ENCODE data around the gene TMEM222. TPM values are rescaled to one million over a fixed set of nuclear protein-coding genes. Genes with fewer than 3 reads are reported as not detected.
A peak's percentile ranks its signal among the peaks of the same experiment; 100 is the strongest.

TMEM222 gene
- total RNA-seq, 1 experiment from 2014 or later = 28.7 TPM

DNA sequence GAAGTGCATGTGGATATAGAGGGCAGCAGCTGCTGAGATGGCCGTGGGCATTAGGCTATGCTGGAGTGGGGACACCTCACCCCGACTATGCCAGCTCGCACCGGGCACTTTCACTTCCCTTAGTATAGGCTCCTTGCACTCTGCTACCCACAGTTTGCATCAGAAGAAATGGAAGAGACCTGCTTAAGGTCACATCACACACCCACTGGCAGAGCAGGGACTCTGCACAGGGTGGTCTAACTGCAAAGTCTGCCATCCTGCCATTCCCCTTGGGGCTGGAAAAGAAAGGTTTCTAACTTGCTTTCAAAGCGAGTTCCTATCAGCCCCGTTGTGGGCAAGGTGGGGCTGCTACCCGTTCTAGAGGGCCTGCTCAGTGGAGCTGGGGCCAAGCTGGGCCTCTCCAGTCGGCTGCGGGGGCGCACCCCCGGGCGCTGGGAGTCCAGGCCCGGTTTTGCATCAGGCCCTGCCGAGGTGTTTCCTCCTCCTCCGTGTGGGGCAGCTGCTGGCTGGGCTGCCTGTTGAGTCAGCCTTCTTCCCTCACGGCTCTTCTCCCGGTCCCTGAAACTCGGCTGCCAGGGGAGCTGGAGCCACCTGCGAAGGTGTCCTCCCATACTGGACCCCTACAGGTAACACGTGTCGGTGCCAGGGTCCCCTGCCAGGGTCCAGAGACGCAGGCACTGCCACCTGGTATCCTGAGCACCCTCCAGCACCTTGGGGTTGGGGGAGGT lies 19.7 kb downstream of the TMEM222 start, which contains the start of gene SYTL1:
Gene SYTL1, plus strand, starts transcription at position 498 of the 728 bp plus-strand sequence. CDS start 3,313 bp downstream, outside the sequence.
- Mint-ChIP-seq H3K27me3 (ENCODE audit: low read depth) (peaks cover 2% of the 10 kb centered on the region; the same call in 1 of the 2 replicates), H3K9me3 (no peaks in the 10 kb centered on the region), H3K4me3 (peak within 1 kb of the TSS; percentile 67), H3K36me3 (peaks cover 7% of the 10 kb centered on the region; the same call in 1 of the 2 replicates), H3K27ac (peak within 1 kb of the TSS; percentile 38), H3K4me1 (peaks cover 39% of the 10 kb centered on the region)
- ATAC-seq (peak; percentile 80), DNase-seq (ENCODE audit: low spot score) (peak; percentile 72)
- ChIA-PET CTCF (interaction anchor here (0.7 to 4.5 kb wide), 14 partner anchors 9 to 1170 kb away, joined by 3 to 36 read pairs (median 6); partner anchors contain the start of gene MAP3K6), POLR2A (interaction anchor here (0.6 to 2.0 kb wide), 6 partner anchors 8 to 83 kb away, joined by 4 to 12 read pairs (median 6); no protein-coding TSS in a partner anchor)
- TF ChIP-seq JUN (CRISPR knock-in tag; IDR thresholded peaks at IDR 0.05) (no peak), NFATC4 (CRISPR knock-in tag; IDR thresholded peaks at IDR 0.05) (no peak), FOXP1 (CRISPR knock-in tag; IDR thresholded peaks at IDR 0.05; ENCODE audit: borderline replicate concordance) (peak; percentile 31; the same call in 1 of the 2 replicates), TP53 (CRISPR knock-in tag; IDR thresholded peaks at IDR 0.05) (no peak), ATF1 (CRISPR knock-in tag; IDR thresholded peaks at IDR 0.05) (0 out of 2 replicates have a peak, but pooled peaks have one; percentile 31), CREM (CRISPR knock-in tag; IDR thresholded peaks at IDR 0.05) (0 out of 2 replicates have a peak, but pooled peaks have one; percentile 38), KAT7 (CRISPR knock-in tag; IDR thresholded peaks at IDR 0.05; ENCODE audit: borderline replicate concordance) (0 out of 2 replicates have a peak, but pooled peaks have one; percentile 47), GABPB1 (CRISPR knock-in tag; IDR thresholded peaks at IDR 0.05) (peak; percentile 79), NFE2L1 (CRISPR knock-in tag; IDR thresholded peaks at IDR 0.05) (no peak)
- TF ChIP-seq, protein P1, sequence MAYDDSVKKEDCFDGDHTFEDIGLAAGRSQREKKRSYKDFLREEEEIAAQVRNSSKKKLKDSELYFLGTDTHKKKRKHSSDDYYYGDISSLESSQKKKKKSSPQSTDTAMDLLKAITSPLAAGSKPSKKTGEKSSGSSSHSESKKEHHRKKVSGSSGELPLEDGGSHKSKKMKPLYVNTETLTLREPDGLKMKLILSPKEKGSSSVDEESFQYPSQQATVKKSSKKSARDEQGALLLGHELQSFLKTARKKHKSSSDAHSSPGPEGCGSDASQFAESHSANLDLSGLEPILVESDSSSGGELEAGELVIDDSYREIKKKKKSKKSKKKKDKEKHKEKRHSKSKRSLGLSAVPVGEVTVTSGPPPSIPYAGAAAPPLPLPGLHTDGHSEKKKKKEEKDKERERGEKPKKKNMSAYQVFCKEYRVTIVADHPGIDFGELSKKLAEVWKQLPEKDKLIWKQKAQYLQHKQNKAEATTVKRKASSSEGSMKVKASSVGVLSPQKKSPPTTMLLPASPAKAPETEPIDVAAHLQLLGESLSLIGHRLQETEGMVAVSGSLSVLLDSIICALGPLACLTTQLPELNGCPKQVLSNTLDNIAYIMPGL (CRISPR knock-in tag; IDR thresholded peaks at IDR 0.05) = no peak
- TF ChIP-seq, protein P2, sequence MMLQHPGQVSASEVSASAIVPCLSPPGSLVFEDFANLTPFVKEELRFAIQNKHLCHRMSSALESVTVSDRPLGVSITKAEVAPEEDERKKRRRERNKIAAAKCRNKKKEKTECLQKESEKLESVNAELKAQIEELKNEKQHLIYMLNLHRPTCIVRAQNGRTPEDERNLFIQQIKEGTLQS (CRISPR knock-in tag; conservative IDR thresholded peaks at IDR 0.05) = no peak
- TF ChIP-seq, protein P3, sequence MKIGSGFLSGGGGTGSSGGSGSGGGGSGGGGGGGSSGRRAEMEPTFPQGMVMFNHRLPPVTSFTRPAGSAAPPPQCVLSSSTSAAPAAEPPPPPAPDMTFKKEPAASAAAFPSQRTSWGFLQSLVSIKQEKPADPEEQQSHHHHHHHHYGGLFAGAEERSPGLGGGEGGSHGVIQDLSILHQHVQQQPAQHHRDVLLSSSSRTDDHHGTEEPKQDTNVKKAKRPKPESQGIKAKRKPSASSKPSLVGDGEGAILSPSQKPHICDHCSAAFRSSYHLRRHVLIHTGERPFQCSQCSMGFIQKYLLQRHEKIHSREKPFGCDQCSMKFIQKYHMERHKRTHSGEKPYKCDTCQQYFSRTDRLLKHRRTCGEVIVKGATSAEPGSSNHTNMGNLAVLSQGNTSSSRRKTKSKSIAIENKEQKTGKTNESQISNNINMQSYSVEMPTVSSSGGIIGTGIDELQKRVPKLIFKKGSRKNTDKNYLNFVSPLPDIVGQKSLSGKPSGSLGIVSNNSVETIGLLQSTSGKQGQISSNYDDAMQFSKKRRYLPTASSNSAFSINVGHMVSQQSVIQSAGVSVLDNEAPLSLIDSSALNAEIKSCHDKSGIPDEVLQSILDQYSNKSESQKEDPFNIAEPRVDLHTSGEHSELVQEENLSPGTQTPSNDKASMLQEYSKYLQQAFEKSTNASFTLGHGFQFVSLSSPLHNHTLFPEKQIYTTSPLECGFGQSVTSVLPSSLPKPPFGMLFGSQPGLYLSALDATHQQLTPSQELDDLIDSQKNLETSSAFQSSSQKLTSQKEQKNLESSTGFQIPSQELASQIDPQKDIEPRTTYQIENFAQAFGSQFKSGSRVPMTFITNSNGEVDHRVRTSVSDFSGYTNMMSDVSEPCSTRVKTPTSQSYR (CRISPR knock-in tag; IDR thresholded peaks at IDR 0.05) = no peak
- TF ChIP-seq, protein P4, sequence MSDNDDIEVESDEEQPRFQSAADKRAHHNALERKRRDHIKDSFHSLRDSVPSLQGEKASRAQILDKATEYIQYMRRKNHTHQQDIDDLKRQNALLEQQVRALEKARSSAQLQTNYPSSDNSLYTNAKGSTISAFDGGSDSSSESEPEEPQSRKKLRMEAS (CRISPR knock-in tag; IDR thresholded peaks at IDR 0.05) = peak; percentile 62
- TF ChIP-seq, protein P5, sequence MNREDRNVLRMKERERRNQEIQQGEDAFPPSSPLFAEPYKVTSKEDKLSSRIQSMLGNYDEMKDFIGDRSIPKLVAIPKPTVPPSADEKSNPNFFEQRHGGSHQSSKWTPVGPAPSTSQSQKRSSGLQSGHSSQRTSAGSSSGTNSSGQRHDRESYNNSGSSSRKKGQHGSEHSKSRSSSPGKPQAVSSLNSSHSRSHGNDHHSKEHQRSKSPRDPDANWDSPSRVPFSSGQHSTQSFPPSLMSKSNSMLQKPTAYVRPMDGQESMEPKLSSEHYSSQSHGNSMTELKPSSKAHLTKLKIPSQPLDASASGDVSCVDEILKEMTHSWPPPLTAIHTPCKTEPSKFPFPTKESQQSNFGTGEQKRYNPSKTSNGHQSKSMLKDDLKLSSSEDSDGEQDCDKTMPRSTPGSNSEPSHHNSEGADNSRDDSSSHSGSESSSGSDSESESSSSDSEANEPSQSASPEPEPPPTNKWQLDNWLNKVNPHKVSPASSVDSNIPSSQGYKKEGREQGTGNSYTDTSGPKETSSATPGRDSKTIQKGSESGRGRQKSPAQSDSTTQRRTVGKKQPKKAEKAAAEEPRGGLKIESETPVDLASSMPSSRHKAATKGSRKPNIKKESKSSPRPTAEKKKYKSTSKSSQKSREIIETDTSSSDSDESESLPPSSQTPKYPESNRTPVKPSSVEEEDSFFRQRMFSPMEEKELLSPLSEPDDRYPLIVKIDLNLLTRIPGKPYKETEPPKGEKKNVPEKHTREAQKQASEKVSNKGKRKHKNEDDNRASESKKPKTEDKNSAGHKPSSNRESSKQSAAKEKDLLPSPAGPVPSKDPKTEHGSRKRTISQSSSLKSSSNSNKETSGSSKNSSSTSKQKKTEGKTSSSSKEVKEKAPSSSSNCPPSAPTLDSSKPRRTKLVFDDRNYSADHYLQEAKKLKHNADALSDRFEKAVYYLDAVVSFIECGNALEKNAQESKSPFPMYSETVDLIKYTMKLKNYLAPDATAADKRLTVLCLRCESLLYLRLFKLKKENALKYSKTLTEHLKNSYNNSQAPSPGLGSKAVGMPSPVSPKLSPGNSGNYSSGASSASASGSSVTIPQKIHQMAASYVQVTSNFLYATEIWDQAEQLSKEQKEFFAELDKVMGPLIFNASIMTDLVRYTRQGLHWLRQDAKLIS (CRISPR knock-in tag; IDR thresholded peaks at IDR 0.05; ENCODE audit: borderline replicate concordance) = peak; percentile 66; the same call in 1 of the 2 replicates
- TF ChIP-seq, protein P6, sequence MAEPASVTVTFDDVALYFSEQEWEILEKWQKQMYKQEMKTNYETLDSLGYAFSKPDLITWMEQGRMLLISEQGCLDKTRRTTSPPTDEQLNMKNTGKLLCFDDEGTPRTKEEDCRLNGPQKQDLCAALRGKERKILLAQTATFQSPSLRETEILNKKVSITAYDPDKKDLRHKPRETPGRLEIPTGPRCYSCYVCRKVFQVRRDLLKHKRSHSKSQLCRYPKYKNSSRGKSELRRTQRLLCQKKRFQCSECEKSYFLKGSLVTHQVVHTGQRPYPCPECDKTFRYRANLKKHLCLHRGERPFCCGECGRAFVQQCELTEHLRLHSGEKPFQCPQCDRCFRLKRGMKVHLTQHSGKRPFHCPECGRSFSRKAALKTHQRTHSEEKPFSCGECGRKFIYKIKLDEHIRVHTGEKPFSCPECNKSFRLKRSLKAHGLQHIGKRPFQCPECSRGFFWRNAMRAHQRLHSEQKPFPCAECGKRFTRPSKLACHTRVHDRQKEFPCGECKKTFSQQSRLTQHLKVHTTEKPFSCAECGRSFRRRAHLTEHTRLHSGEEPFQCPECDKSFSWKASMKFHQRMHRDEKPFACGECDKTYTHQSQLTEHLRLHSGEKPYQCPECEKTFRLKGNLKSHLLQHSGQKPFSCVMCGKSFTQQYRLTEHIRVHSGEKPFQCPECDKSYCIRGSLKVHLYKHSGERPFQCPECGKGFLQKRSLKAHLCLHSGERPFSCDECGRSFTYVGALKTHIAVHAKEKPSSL (CRISPR knock-in tag; conservative IDR thresholded peaks at IDR 0.05) = no peak
- TF ChIP-seq, protein P7, sequence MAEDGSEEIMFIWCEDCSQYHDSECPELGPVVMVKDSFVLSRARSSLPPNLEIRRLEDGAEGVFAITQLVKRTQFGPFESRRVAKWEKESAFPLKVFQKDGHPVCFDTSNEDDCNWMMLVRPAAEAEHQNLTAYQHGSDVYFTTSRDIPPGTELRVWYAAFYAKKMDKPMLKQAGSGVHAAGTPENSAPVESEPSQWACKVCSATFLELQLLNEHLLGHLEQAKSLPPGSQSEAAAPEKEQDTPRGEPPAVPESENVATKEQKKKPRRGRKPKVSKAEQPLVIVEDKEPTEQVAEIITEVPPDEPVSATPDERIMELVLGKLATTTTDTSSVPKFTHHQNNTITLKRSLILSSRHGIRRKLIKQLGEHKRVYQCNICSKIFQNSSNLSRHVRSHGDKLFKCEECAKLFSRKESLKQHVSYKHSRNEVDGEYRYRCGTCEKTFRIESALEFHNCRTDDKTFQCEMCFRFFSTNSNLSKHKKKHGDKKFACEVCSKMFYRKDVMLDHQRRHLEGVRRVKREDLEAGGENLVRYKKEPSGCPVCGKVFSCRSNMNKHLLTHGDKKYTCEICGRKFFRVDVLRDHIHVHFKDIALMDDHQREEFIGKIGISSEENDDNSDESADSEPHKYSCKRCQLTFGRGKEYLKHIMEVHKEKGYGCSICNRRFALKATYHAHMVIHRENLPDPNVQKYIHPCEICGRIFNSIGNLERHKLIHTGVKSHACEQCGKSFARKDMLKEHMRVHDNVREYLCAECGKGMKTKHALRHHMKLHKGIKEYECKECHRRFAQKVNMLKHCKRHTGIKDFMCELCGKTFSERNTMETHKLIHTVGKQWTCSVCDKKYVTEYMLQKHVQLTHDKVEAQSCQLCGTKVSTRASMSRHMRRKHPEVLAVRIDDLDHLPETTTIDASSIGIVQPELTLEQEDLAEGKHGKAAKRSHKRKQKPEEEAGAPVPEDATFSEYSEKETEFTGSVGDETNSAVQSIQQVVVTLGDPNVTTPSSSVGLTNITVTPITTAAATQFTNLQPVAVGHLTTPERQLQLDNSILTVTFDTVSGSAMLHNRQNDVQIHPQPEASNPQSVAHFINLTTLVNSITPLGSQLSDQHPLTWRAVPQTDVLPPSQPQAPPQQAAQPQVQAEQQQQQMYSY (CRISPR knock-in tag; IDR thresholded peaks at IDR 0.05) = peak; percentile 98
- TF ChIP-seq, protein P8, sequence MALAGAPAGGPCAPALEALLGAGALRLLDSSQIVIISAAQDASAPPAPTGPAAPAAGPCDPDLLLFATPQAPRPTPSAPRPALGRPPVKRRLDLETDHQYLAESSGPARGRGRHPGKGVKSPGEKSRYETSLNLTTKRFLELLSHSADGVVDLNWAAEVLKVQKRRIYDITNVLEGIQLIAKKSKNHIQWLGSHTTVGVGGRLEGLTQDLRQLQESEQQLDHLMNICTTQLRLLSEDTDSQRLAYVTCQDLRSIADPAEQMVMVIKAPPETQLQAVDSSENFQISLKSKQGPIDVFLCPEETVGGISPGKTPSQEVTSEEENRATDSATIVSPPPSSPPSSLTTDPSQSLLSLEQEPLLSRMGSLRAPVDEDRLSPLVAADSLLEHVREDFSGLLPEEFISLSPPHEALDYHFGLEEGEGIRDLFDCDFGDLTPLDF (CRISPR knock-in tag; IDR thresholded peaks at IDR 0.05) = 0 out of 2 replicates have a peak, but pooled peaks have one; percentile 49
